Ishikawa (cell line): ENCODE measurements around the gene RPL18.

Experiments
- CEBPB ChIP-seq: IDR thresholded peaks from 2 replicates; pipeline ENCODE4 v1.6.1; 2012
- EP300 ChIP-seq: IDR thresholded peaks from 2 replicates; pipeline ENCODE4 v1.6.1; 2012; ENCODE audit warnings: borderline replicate concordance
- FOXM1 ChIP-seq: IDR thresholded peaks from 2 replicates; pipeline ENCODE4 v1.6.1; 2012; ENCODE audit warnings: low read depth, borderline replicate concordance
- MAX ChIP-seq: IDR thresholded peaks from 2 replicates; pipeline ENCODE4 v1.6.1; 2012
- NFIC ChIP-seq: IDR thresholded peaks from 2 replicates; pipeline ENCODE4 v1.6.1; 2012
- RAD21 ChIP-seq: IDR thresholded peaks from 2 replicates; pipeline ENCODE4 v1.6.1; 2012; ENCODE audit warnings: low read depth
- REST ChIP-seq: IDR thresholded peaks from 2 replicates; pipeline ENCODE4 v1.6.1; 2012; ENCODE audit warnings: low read depth, mild to moderate bottlenecking
- TAF1 ChIP-seq: IDR thresholded peaks from 2 replicates; pipeline ENCODE4 v1.6.1; 2012; ENCODE audit warnings: low read depth, mild to moderate bottlenecking
- TCF12 ChIP-seq: IDR thresholded peaks from 2 replicates; pipeline ENCODE4 v1.6.1; 2012; ENCODE audit warnings: low read depth
- USF1 ChIP-seq: IDR thresholded peaks from 2 replicates; pipeline ENCODE4 v1.6.1; 2012
- YY1 ChIP-seq: IDR thresholded peaks from 2 replicates; pipeline ENCODE4 v1.6.1; 2012; ENCODE audit warnings: low read depth

DNA sequence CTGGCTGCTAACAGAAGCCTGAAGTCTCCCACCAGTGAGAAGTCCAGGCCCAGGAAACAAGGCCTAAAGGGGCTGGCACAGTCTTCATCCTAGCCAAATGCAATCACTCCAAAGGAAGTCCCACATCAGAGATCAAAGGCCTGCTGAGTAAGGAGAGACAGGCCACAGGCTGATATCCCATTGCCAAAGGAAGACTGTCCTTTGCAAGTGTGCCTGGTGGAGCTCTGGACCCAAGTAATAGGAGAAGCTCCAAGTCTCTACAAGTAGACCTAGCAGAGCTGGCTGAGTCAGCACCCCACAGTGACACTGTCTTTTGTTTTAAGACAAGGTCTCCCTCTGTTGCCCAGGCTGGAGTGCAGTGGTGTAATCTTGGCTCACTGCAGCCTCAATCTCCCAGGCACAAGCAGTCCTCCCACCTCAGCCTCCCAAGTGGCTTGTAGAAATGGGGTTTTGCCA, 13.7 kb upstream of the RPL18 start:
- TF ChIP-seq MAX (no peak), CEBPB (no peak), REST (no peak), RAD21 (no peak), NFIC (no peak), TCF12 (no peak), USF1 (no peak), FOXM1 (no peak), YY1 (no peak), EP300 (no peak), TAF1 (no peak)
